H1 (cell line): ENCODE results near the gene MIA2. TPM values are rescaled to one million over a fixed set of nuclear protein-coding genes. Genes with fewer than 3 reads are reported as not detected.

Experiments
- ATF3 ChIP-seq: IDR thresholded peaks from 2 replicates; pipeline ENCODE4 v1.6.1; 2011; ENCODE audit warnings: low read depth, mild to moderate bottlenecking, low read length; ENCODE audit not compliant: insufficient read depth
- BCL11A ChIP-seq, 2 experiments: IDR thresholded peaks; one replicate each; pipeline ENCODE4 v1.6.1; 2011; ENCODE audit warnings: low read depth in 2 of 2, low read length in 2 of 2, mild to moderate bottlenecking in 2 of 2
- CHD7 ChIP-seq: fragments of 300-600 bp; sonication (generic); IDR thresholded peaks from 2 replicates; pipeline ENCODE4 v1.7.1; 2012; ENCODE audit warnings: low read length, moderate library complexity, mild to moderate bottlenecking, inconsistent platforms; ENCODE audit not compliant: insufficient replicate concordance
- GABPA ChIP-seq: IDR thresholded peaks from 2 replicates; pipeline ENCODE4 v1.6.1; 2011; ENCODE audit warnings: mild to moderate bottlenecking, low read length, moderate library complexity, borderline replicate concordance; ENCODE audit not compliant: insufficient read depth
- HDAC2 ChIP-seq, 2 experiments: fragments of 300-600 bp in 1 of 2; sonication (generic) in 1 of 2; IDR thresholded peaks; 2 replicates each; pipeline ENCODE4 v1.6.1; 2011 to 2012; ENCODE audit warnings: low read depth in 2 of 2, low read length in 2 of 2, mild to moderate bottlenecking in 2 of 2, moderate library complexity in 2 of 2, borderline replicate concordance in 1 of 2, inconsistent platforms in 1 of 2
- JUND ChIP-seq: IDR thresholded peaks from 2 replicates; pipeline ENCODE4 v1.6.1; 2011; ENCODE audit warnings: mild to moderate bottlenecking, improper control_type of control experiment, low read length
- RXRA ChIP-seq: IDR thresholded peaks from 2 replicates; pipeline ENCODE4 v1.6.1; 2011; ENCODE audit warnings: low read depth, mild to moderate bottlenecking, low read length, moderate library complexity; ENCODE audit not compliant: insufficient read depth
- TEAD4 ChIP-seq: IDR thresholded peaks from 2 replicates; pipeline ENCODE4 v1.6.1; 2012; ENCODE audit warnings: low read depth, low read length, inconsistent platforms, mixed read lengths
- ZNF274 ChIP-seq: IDR thresholded peaks from 2 replicates; pipeline ENCODE4 v1.7.0; 2012; ENCODE audit warnings: low read length, borderline replicate concordance; ENCODE audit errors: extremely low read depth
- polyA plus RNA-seq, 7 experiments: library from polyadenylated mRNA; depleted of rRNA in 3 of 7; stranded (reverse) in 5 of 7; unstranded in 2 of 7; fragments of >200 nt in 5 of 7; fragments of 200-250 nt in 2 of 7; gene quantifications; 1 replicate in 5 of 7; 2 replicates in 1 of 7; 4 replicates in 1 of 7; pipeline versions ENCODE4 v1.2.1 to v1.2.3, GENCODE V29; 2011 to 2013; ENCODE audit warnings: missing spikeins in 2 of 7, mixed read lengths in 2 of 7
- total RNA-seq: library from RNA; stranded (reverse); fragmentation: NEBNext Ultra II Directional; extraction: Animal tissue kit (Norgen Biotek cat#: 25700); gene quantifications from 2 replicates; pipeline ENCODE4 v1.2.1, GENCODE V29; 2021

Gene MIA2
- total and polyA plus RNA-seq, 2 of the 8 experiments (the other 6 are each of a cell fraction or from before 2014, with no cell fraction given), result 10.1 to 15.0 TPM

GRCh38 chr14:39319381-39319780 lies 85.7 kb downstream of the MIA2 start (continued):
- TF ChIP-seq CHD7 (no peak), ATF3 (no peak), BCL11A (IDR thresholded peaks at IDR 0.05; ENCODE audit: low read depth in 2 of 2, low read length in 2 of 2) (no peak), JUND (no peak), TEAD4 (no peak), GABPA (no peak), HDAC2 (IDR thresholded peaks at IDR 0.05; ENCODE audit: borderline replicate concordance in 1 of 2, low read depth in 2 of 2, low read length in 2 of 2) (no peak), RXRA (no peak), ZNF274 (no peak)
